Endothelial cell of umbilical vein (primary cell): ENCODE data around the gene MMP19. TPM values are rescaled to one million over a fixed set of nuclear protein-coding genes. Genes with fewer than 3 reads are reported as not detected.

Experiments used
- BruUV-seq: library from RNA; stranded (reverse); fragments of 400-500 nt; replicated peaks from 2 replicates; lab custom pipeline; 2021; lab: Mats Ljungman, UMichigan
- CTCF ChIA-PET: fragments of 300-600, 350-600 bp; sonication (Branson Sonifier 250); formaldehyde crosslinking; loops from one replicate; lab custom pipeline; 2021; ENCODE audit warnings: antibody characterized with exemption, inconsistent platforms; lab: Charles Lee
- POLR2A ChIA-PET: fragments of 300-600, 350-600 bp; sonication (Branson Sonifier 250); formaldehyde crosslinking; loops from one replicate; lab custom pipeline; 2021; ENCODE audit warnings: antibody characterized with exemption, inconsistent platforms; lab: Charles Lee
- DNase-seq: peaks from one replicate; pipeline ENCODE4 v3.0.0-alpha.2; 2011; ENCODE audit warnings: low read depth, low spot score
- FAIRE-seq: peaks from 2 replicates; lab custom pipeline; 2011; peaks lifted over from hg19 to GRCh38; lab: Jason Lieb, UNC
- H2AFZ ChIP-seq: 2 replicates; pipeline ENCODE4 v1.6.0; 2012; ENCODE audit warnings: low read depth, low read length, control low read depth, inconsistent platforms
- H3K27ac ChIP-seq: 2 replicates; pipeline ENCODE4 v1.5.1; 2011; ENCODE audit warnings: low read depth, mild to moderate bottlenecking, control low read depth, low read length, moderate library complexity; ENCODE audit not compliant: insufficient read depth
- H3K27me3 ChIP-seq, 2 experiments: 2 replicates each; pipeline versions ENCODE4 v1.6.0 to v1.6.1; 2011; ENCODE audit warnings: low read length in 2 of 2, mixed read lengths in 1 of 2; ENCODE audit not compliant: control insufficient read depth in 2 of 2, insufficient read depth in 2 of 2
- H3K36me3 ChIP-seq, 2 experiments: 2 replicates in 1 of 2; 3 replicates in 1 of 2; pipeline ENCODE4 v1.5.1; 2011; ENCODE audit warnings: low read length in 2 of 2, mild to moderate bottlenecking in 1 of 2, moderate library complexity in 1 of 2; ENCODE audit not compliant: control insufficient read depth in 2 of 2, insufficient read depth in 2 of 2; ENCODE audit errors: extremely low read depth in 1 of 2
- H3K4me1 ChIP-seq: 3 replicates; pipeline ENCODE4 v1.5.1; 2011; ENCODE audit warnings: mild to moderate bottlenecking, low read length; ENCODE audit not compliant: control insufficient read depth, insufficient read depth; ENCODE audit errors: extremely low read depth
- H3K4me2 ChIP-seq: 2 replicates; pipeline ENCODE4 v1.6.1; 2011; ENCODE audit warnings: low read length, control low read depth, mixed read lengths; ENCODE audit not compliant: insufficient read depth
- H3K4me3 ChIP-seq, 3 experiments: fragments of 200-600 bp in 1 of 3; sonication (generic), shearing (Covaris generic) in 1 of 3; replicated peaks in 1 of 3; 2 replicates each; pipeline ENCODE4 v1.5.1; 2011 to 2016; ENCODE audit warnings: control low read depth in 3 of 3, low read length in 3 of 3, mild to moderate bottlenecking in 2 of 3, inconsistent platforms in 1 of 3, low read depth in 1 of 3, moderate library complexity in 1 of 3; ENCODE audit not compliant: insufficient read depth in 1 of 3
- H3K79me2 ChIP-seq: 2 replicates; pipeline ENCODE4 v1.6.0; 2012; ENCODE audit warnings: low read length, inconsistent platforms; ENCODE audit not compliant: control insufficient read depth, insufficient read depth
- H3K9ac ChIP-seq: replicated peaks from 2 replicates; pipeline ENCODE3; 2011; ENCODE audit warnings: low read length, control low read depth; ENCODE audit not compliant: insufficient read depth; ENCODE audit errors: extremely low read depth
- H3K9me1 ChIP-seq: replicated peaks from 3 replicates; pipeline ENCODE4 v1.6.0; 2011; ENCODE audit warnings: mild to moderate bottlenecking, low read length; ENCODE audit not compliant: control insufficient read depth, insufficient read depth; ENCODE audit errors: extremely low read depth
- H3K9me3 ChIP-seq: replicated peaks from 2 replicates; pipeline ENCODE4 v1.5.1; 2012; ENCODE audit warnings: low read length, inconsistent platforms; ENCODE audit not compliant: control insufficient read depth, insufficient read depth
- H4K20me1 ChIP-seq: replicated peaks from 2 replicates; pipeline ENCODE3; 2011; ENCODE audit warnings: mild to moderate bottlenecking, low read length; ENCODE audit not compliant: control insufficient read depth, insufficient read depth; ENCODE audit errors: extremely low read depth
- CTCF ChIP-seq, 2 donors: IDR thresholded peaks; 1 replicate in 1 of 2; 2 replicates in 1 of 2; pipeline ENCODE4 v1.5.1; 2011; ENCODE audit warnings: low read length in 2 of 2, mild to moderate bottlenecking in 2 of 2, moderate library complexity in 2 of 2, control low read depth in 1 of 2, inconsistent platforms in 1 of 2, low read depth in 1 of 2; ENCODE audit not compliant: insufficient read depth in 1 of 2; ENCODE audit errors: extremely low read depth in 1 of 2
- EZH2 ChIP-seq: IDR thresholded peaks from 2 replicates; pipeline ENCODE4 v1.6.1; 2012; ENCODE audit warnings: borderline replicate concordance, low read depth, mild to moderate bottlenecking, moderate library complexity, low read length, inconsistent platforms; ENCODE audit not compliant: severe bottlenecking
- FOS ChIP-seq: IDR thresholded peaks from 2 replicates; pipeline ENCODE4 v1.6.1; 2011; ENCODE audit warnings: mild to moderate bottlenecking, low read length, moderate library complexity, borderline replicate concordance; ENCODE audit not compliant: insufficient read depth
- GATA2 ChIP-seq: IDR thresholded peaks from 2 replicates; pipeline ENCODE4 v1.7.0; 2011; ENCODE audit warnings: low read depth, mild to moderate bottlenecking, moderate library complexity, mixed read lengths, low read length; ENCODE audit not compliant: insufficient read length, insufficient read depth
- JUN ChIP-seq: IDR thresholded peaks from 2 replicates; pipeline ENCODE4 v1.6.1; 2011; ENCODE audit warnings: borderline replicate concordance, low read depth; ENCODE audit not compliant: insufficient read length, insufficient read depth
- MAX ChIP-seq: IDR thresholded peaks from 2 replicates; pipeline ENCODE4 v1.6.1; 2011; ENCODE audit not compliant: insufficient read depth, insufficient read length
- MYC ChIP-seq: IDR thresholded peaks from one replicate; pipeline ENCODE4 v1.6.1; 2011; ENCODE audit warnings: mild to moderate bottlenecking, low read depth, low read length
- POLR2A ChIP-seq: IDR thresholded peaks from 2 replicates; pipeline ENCODE4 v1.6.1; 2012; ENCODE audit warnings: low read depth, mild to moderate bottlenecking, control low read depth, low read length
- POLR2AphosphoS5 ChIP-seq: IDR thresholded peaks from 2 replicates; pipeline ENCODE4 v1.6.1; 2012; ENCODE audit warnings: low read depth, mild to moderate bottlenecking, control low read depth, low read length, moderate library complexity; ENCODE audit not compliant: insufficient read depth
- dilution Hi-C: fragments of 300-500 bp; cut with MboI; formaldehyde crosslinking; loops from one replicate; pipeline ENCODE4 v1.15.0; 2019; ENCODE audit warnings: low sequenced_read_pairs; ENCODE audit not compliant: extremely low pct_ligation_motif_present
- intact Hi-C: fragments of 100-400 bp; cut with micrococcal nuclease; formaldehyde crosslinking; loops from one replicate; pipeline ENCODE4 v1.10.0; 2022
- polyA plus RNA-seq, 4 experiments: library from polyadenylated mRNA; depleted of rRNA in 3 of 4; stranded (reverse) in 3 of 4; unstranded in 1 of 4; fragments of >200 nt; gene quantifications; 2 replicates each; pipeline versions ENCODE4 v1.2.1 to v1.2.3, GENCODE V29; 2011 to 2012; ENCODE audit warnings: missing spikeins in 1 of 4
- total RNA-seq: library from RNA; stranded (reverse); gene quantifications from 2 replicates; pipeline ENCODE4 v1.2.3, GENCODE V29; 2021

MMP19 gene
- total and polyA plus RNA-seq, 2 donors (not counting 3 experiments of a cell fraction or from before 2014, with no cell fraction given) = 0.31 to 1.6 TPM

GRCh38 chr12:55845361-55845760 is 2.6 kb upstream of the MMP19 start:
- FAIRE-seq = no peak
- no peaks in the 10 kb centered on the region for H4K20me1 ChIP-seq
- CTCF ChIA-PET = interaction anchor here (3.8 kb wide), 1 partner anchor 14 kb away, joined by 23 read pairs; the partner anchor contains the start of gene DNAJC14
- no peak overlapping the region for H3K4me3 ChIP-seq
- dilution Hi-C loops (no loop called here), intact Hi-C loops (no loop called here)
- no peaks in the 10 kb centered on the region for H3K27me3 ChIP-seq
- no peak overlapping the region for H2AFZ ChIP-seq
- H3K4me2 ChIP-seq = no peak overlapping the region
- no peak overlapping the region for H3K27ac ChIP-seq
- DNase-seq = no peak
- POLR2A ChIA-PET = no interaction called here
- H3K9me3 ChIP-seq = no peaks in the 10 kb centered on the region
- H3K9me1 ChIP-seq = no peaks in the 10 kb centered on the region
- TF ChIP-seq EZH2 = no peak
- no peak for TF ChIP-seq GATA2
- no peak for TF ChIP-seq FOS
- no peaks in the 10 kb centered on the region for H3K79me2 ChIP-seq
- no peaks in the 10 kb centered on the region for H3K36me3 ChIP-seq
- H3K9ac ChIP-seq = no peak overlapping the region
- H3K4me1 ChIP-seq = peaks cover 21% of the 10 kb centered on the region
- no TSS peak for BruUV-seq

- BruUV-seq = no TSS peak
- CTCF ChIA-PET = interaction anchor here (2.6 kb wide), 1 partner anchor 14 kb away, joined by 7 read pairs; no protein-coding TSS in a partner anchor
- FAIRE-seq (no peak), DNase-seq (no peak)
- Histone ChIP-seq H3K36me3 (no peaks in the 10 kb centered on the region), H3K27ac (no peak overlapping the region), H3K4me2 (no peak overlapping the region), H3K27me3 (no peaks in the 10 kb centered on the region), H3K4me1 (peaks cover 21% of the 10 kb centered on the region), H3K9me3 (no peaks in the 10 kb centered on the region), H2AFZ (no peak overlapping the region), H3K9ac (no peak overlapping the region), H4K20me1 (no peaks in the 10 kb centered on the region), H3K79me2 (no peaks in the 10 kb centered on the region), H3K4me3 (no peak overlapping the region), H3K9me1 (no peaks in the 10 kb centered on the region)
- dilution Hi-C loops = no loop called here
- TF ChIP-seq GATA2 (no peak), POLR2A (no peak), MYC (no peak), CTCF (IDR thresholded peaks at IDR 0.05; ENCODE audit: extremely low read depth in 1 of 2, insufficient read depth in 1 of 2, low read depth in 1 of 2, low read length in 2 of 2) (no peak), EZH2 (no peak), MAX (no peak), FOS (no peak), POLR2AphosphoS5 (no peak), JUN (no peak)
- POLR2A ChIA-PET = no interaction called here
- intact Hi-C loops = no loop called here
Measured at GRCh38 chr12:55844961-55845360, 2.2 kb upstream of the MMP19 start.
